Body of pancreas (tissue), 4 donors: Measurements from ENCODE around the gene SLC7A7. TPM values are rescaled to one million over a fixed set of nuclear protein-coding genes. Genes with fewer than 3 reads are reported as not detected.
"Not testable (repeated sequence)": the region's sequence is repeated elsewhere in the genome, so short reads cannot be mapped to it uniquely, and the experiment has no call there.

Experiments used
- ATAC-seq: fragments of 150-250 bp; one replicate; pipeline ENCODE4 v1.9.1; 2016
- DNase-seq, 4 donors: peaks; one replicate each; pipeline ENCODE4 v3.0.0-alpha.2; 2019
- H3K27ac ChIP-seq, 4 donors: fragments of 200-600 bp; sonication (generic); 1 replicate in 3 of 4; 2 replicates in 1 of 4; pipeline versions ENCODE4 v1.5.1 to v1.6.1; 2016 to 2019; ENCODE audit warnings: mild to moderate bottlenecking in 1 of 4, mixed read lengths in 1 of 4, moderate library complexity in 1 of 4
- H3K27me3 ChIP-seq, 2 donors: fragments of 200-600 bp; sonication (generic); one replicate each; pipeline ENCODE4 v1.6.0; 2016; ENCODE audit warnings: mild to moderate bottlenecking in 1 of 2
- H3K36me3 ChIP-seq, 2 donors: fragments of 200-600 bp; sonication (generic); replicated peaks in 1 of 2; 2 replicates each; pipeline ENCODE4 v1.5.1; 2016; ENCODE audit warnings: low read depth in 2 of 2; ENCODE audit not compliant: insufficient read depth in 1 of 2
- H3K4me1 ChIP-seq: fragments of 200-600 bp; sonication (generic); one replicate; pipeline ENCODE4 v1.6.0; 2016
- H3K4me3 ChIP-seq, 2 donors: fragments of 200-600 bp; sonication (generic); 1 replicate in 1 of 2; 2 replicates in 1 of 2; pipeline ENCODE4 v1.5.1; 2016 to 2019
- H3K9me3 ChIP-seq, 3 donors: fragments of 200-600 bp; sonication (generic); 1 replicate in 2 of 3; 2 replicates in 1 of 3; pipeline ENCODE4 v1.5.1; 2016
- CTCF ChIP-seq, 7 experiments: fragments of 450-650 bp in 4 of 7; fragments of 200-600 bp in 3 of 7; sonication (generic) in 3 of 7; IDR thresholded peaks; one replicate each; pipeline ENCODE4 v1.5.1; 2016 to 2019; ENCODE audit warnings: antibody characterized with exemption in 7 of 7
- POLR2A ChIP-seq, 3 donors: fragments of 450-650 bp; IDR thresholded peaks; one replicate each; pipeline ENCODE4 v1.6.1; 2016; ENCODE audit warnings: antibody characterized with exemption in 3 of 3, mild to moderate bottlenecking in 2 of 3
- WGBS, 2 donors: methylation state at CpG; one replicate each; pipeline ENCODE4 v1.1.5; 2017; 5-methylcytosine and 5-hydroxymethylcytosine counted together
- intact Hi-C: fragments of 100-400 bp; cut with DNase I; formaldehyde crosslinking; loops from one replicate; pipeline ENCODE4 v1.15.1; 2023
- total RNA-seq, 2 donors: library from RNA; depleted of rRNA; stranded (reverse); fragments of >200 nt; gene quantifications; one replicate each; pipeline ENCODE4 v1.1.0, GENCODE V29; 2016

The SLC7A7 gene
- total RNA-seq, 2 donors from 2014 or later, result 6.9 to 16.6 TPM

DNA sequence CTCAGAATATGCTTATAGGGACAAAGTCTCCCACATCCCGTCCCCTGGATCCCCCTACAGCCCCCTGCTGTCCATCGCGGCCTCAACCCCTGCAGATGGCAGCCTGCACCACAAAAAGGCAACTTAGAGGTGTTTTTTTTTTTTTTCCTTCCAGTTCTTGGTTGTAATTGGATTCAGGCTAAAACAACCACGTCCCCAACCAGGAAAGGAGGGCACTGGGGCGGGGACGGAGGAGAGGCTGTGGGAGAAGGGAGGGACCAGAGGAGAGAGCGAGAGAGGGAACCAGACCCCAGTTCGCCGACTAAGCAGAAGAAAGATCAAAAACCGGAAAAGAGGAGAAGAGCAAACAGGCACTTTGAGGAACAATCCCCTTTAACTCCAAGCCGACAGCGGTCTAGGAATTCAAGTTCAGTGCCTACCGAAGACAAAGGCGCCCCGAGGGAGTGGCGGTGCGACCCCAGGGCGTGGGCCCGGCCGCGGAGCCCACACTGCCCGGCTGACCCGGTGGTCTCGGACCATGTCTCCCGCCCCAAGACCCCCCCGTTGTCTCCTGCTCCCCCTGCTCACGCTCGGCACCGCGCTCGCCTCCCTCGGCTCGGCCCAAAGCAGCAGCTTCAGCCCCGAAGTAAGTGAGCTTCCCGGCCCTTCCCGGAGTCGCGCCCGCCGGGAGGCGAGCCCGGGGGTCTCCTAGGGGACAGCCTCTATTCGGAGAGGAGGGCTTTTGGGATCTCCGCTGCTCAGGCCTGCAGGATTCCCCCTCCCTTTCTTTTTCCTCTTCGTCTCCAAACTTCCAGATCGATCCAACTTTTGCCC, 21.3 kb upstream of the SLC7A7 start, which contains the start of gene MMP14:
Gene MMP14 (plus strand): TSS at position 285 of the 813 bp plus-strand sequence. CDS start 233 bp downstream, at position 518.
- DNase-seq (peak; percentile 71 to 81 (median 72)), ATAC-seq (peak; percentile 79)
- intact Hi-C loops, result no loop called here
- H3K4me3 ChIP-seq, result peak within 1 kb of the TSS; percentile 47 to 67
- no peaks in the 10 kb centered on the region for H3K27me3 ChIP-seq
- WGBS, 2 donors, result 1 to 5% methylated on average over 15 to 46 of the region's 46 CpGs
- H3K4me1 ChIP-seq, result peaks cover 28% of the 10 kb centered on the region
- H3K36me3 ChIP-seq, result peaks cover 0 to 7% of the 10 kb centered on the region in 2 donors
- no peaks in the 10 kb centered on the region for H3K9me3 ChIP-seq
- TF ChIP-seq POLR2A (IDR thresholded peaks at IDR 0.05), result peak; percentile 13 to 79 (median 54)
- TF ChIP-seq CTCF (IDR thresholded peaks at IDR 0.05), result peak in 3 of 7 experiments; percentile 29 to 43 (median 35)
- H3K27ac ChIP-seq, result peak within 1 kb of the TSS; percentile 78 to 88 (median 86)

- WGBS, 2 donors, result 65 to 71% methylated on average over 3 of the region's 3 CpGs
- intact Hi-C loops, result no loop called here
- peak overlapping the region in 3 of 4 donors; percentile 86 to 88 (median 87) for H3K27ac ChIP-seq
These were observed 20.3 kb upstream of the SLC7A7 start for GRCh38 chr14:22835505-22835904.

DNA sequence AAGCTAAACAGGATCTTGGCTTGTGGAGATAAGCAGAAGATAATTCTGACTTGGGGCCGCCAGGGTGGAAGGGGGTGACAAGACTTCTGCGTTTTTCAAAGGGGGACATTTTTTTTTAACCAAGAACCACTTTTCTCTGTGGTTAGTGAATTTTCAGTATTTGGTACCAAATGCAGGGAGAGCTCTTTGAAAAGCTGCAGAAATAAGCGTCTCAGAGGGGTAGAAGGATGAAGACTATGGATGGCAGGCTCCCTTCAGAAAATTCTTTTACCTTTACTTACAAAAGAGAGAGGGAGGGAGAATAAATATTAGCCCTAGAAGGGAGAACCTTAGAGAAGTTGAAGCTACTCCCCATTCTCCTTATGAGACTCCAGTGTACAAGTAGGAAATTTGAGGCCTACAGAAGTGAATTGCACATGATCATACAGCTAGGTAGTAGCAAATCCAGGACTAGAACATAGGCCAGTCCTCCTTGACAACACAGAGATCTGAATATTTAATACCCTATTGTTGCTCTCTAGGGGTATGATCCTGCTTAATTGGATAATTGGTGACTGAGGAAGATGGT, 15.3 kb upstream of the SLC7A7 start:
- WGBS, 2 donors, result 17 to 18% methylated on average over 3 of the region's 3 CpGs
- peak overlapping the region in 1 of 4 donors; percentile 89 for H3K27ac ChIP-seq

More at GRCh38 chr14:22835505-22835904, 20.3 kb upstream of the SLC7A7 start:
- Histone ChIP-seq H3K4me3 (no peak overlapping the region), H3K36me3 (peaks cover 0 to 6% of the 10 kb centered on the region in 2 donors), H3K27me3 (no peaks in the 10 kb centered on the region), H3K4me1 (peaks cover 32% of the 10 kb centered on the region), H3K9me3 (no peaks in the 10 kb centered on the region)
- DNase-seq, result no peak
- TF ChIP-seq POLR2A (IDR thresholded peaks at IDR 0.05) (no peak), CTCF (IDR thresholded peaks at IDR 0.05) (no peak)
- ATAC-seq, result no peak

GRCh38 chr14:22829661-22830442, 14.6 kb upstream of the SLC7A7 start, which contains the start of gene MRPL52:
Gene MRPL52 (plus strand): TSS chr14:22829887. CDS start chr14:22829913, 26 bp downstream.
- H3K27ac ChIP-seq, result peak within 1 kb of the TSS; percentile 13 to 89 (median 75)
- H3K9me3 ChIP-seq, result no peaks in the 10 kb centered on the region
- intact Hi-C loops, result no loop called here
- no peaks in the 10 kb centered on the region for H3K27me3 ChIP-seq
- ATAC-seq (peak; percentile 99), DNase-seq (peak; percentile 90 to 93 (median 91))
- TF ChIP-seq POLR2A (IDR thresholded peaks at IDR 0.05), result peak in 2 of 3 donors; percentile 52 to 68
- peak in 2 of 7 experiments; percentile 5 to 13 for TF ChIP-seq CTCF (IDR thresholded peaks at IDR 0.05)
- peaks cover 13% of the 10 kb centered on the region for H3K4me1 ChIP-seq
- WGBS, 2 donors, result 0% methylated on average over 31 to 41 of the region's 41 CpGs
- H3K36me3 ChIP-seq, result peaks cover 0 to 6% of the 10 kb centered on the region in 2 donors
- peak within 1 kb of the TSS; percentile 51 to 96 for H3K4me3 ChIP-seq

More for the DNA sequence above, 15.3 kb upstream of the SLC7A7 start:
- Histone ChIP-seq H3K4me3 (peak overlapping the region; percentile 51 to 96), H3K9me3 (no peaks in the 10 kb centered on the region), H3K27me3 (no peaks in the 10 kb centered on the region), H3K4me1 (peaks cover 14% of the 10 kb centered on the region), H3K36me3 (peaks cover 0 to 6% of the 10 kb centered on the region in 2 donors)
- intact Hi-C loops, result no loop called here
- TF ChIP-seq CTCF (IDR thresholded peaks at IDR 0.05) (no peak), POLR2A (IDR thresholded peaks at IDR 0.05) (no peak)
- ATAC-seq, result no peak
- DNase-seq, result no peak

DNA sequence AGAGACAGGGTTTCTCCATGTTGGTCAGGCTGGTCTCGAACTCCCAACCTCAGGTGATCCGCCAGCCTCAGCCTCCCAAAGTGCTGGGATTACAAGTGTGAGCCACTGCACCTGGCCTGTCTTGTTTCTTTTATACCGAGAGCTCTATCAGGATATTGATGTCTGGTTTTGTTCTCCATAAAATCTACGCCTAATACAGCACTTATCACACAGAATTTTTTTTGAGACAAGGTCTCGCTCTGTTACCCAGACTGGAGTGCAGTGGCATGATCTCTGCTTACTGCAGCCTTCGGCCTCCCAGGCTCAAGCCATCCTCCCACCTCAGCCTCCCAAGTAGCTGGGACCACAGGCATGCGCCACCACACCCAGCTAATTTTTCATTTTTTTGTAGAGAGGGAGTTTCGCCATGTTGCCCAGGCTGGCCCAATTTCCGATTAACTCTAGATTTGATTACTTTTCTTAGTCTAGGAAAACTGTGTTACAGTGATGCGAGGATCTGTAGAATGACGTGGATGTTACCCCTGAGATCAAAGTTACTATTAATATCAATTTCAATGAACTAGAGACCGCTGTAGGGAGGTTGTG, 13.9 kb upstream of the SLC7A7 start:
- H3K36me3 ChIP-seq, DNase-seq, intact Hi-C loops, H3K9me3 ChIP-seq, H3K27me3 ChIP-seq: not testable (repeated sequence)
- peak; percentile 4 for ATAC-seq
- WGBS, 2 donors, result 69 to 77% methylated on average over 12 of the region's 12 CpGs
- peak overlapping the region in 3 of 4 donors; percentile 68 to 89 (median 82) for H3K27ac ChIP-seq
- peak overlapping the region in 1 of 2 donors; percentile 96 for H3K4me3 ChIP-seq
- peaks cover 13% of the 10 kb centered on the region for H3K4me1 ChIP-seq
